ENCODE measurements around the gene AMN.

The AMN gene

GRCh38 chr14:102902086-102902485 is 20.4 kb upstream of the AMN start:
- Histone ChIP-seq H3K27ac (ENCODE audit: low read depth, low read length) (no peak overlapping the region), H3K36me3 (ENCODE audit: control insufficient read depth, insufficient read depth, low read length) (peaks cover 12% of the 10 kb centered on the region), H3K4me1 (ENCODE audit: control insufficient read depth, insufficient read depth, low read length) (no peaks in the 10 kb centered on the region), H3K27me3 (ENCODE audit: control insufficient read depth, insufficient read depth, low read length) (no peaks in the 10 kb centered on the region), H3K9ac (ENCODE audit: low read length) (no peak overlapping the region), H3K4me3 (ENCODE audit: low read length) (no peak overlapping the region)

GRCh38 chr14:102902523-102903247 is 19.8 kb upstream of the AMN start:
- Histone ChIP-seq H3K9ac (ENCODE audit: low read length) (no peak overlapping the region), H3K4me1 (ENCODE audit: control insufficient read depth, insufficient read depth, low read length) (no peaks in the 10 kb centered on the region), H3K36me3 (ENCODE audit: control insufficient read depth, insufficient read depth, low read length) (peaks cover 11% of the 10 kb centered on the region), H3K4me3 (ENCODE audit: low read length) (no peak overlapping the region), H3K27me3 (ENCODE audit: control insufficient read depth, insufficient read depth, low read length) (no peaks in the 10 kb centered on the region), H3K27ac (ENCODE audit: low read depth, low read length) (no peak overlapping the region)

GRCh38 chr14:102903248-102903888 is 19.1 kb upstream of the AMN start:
- H3K36me3 ChIP-seq (ENCODE audit: control insufficient read depth, insufficient read depth, low read length) = peaks cover 9% of the 10 kb centered on the region
- no peak overlapping the region for H3K4me3 ChIP-seq (ENCODE audit: low read length)
- no peak overlapping the region for H3K27ac ChIP-seq (ENCODE audit: low read depth, low read length)

GRCh38 chr14:102903889-102904512 is 18.5 kb upstream of the AMN start:
- Histone ChIP-seq H3K27me3 (ENCODE audit: control insufficient read depth, insufficient read depth, low read length) (no peaks in the 10 kb centered on the region), H3K4me1 (ENCODE audit: control insufficient read depth, insufficient read depth, low read length) (no peaks in the 10 kb centered on the region), H3K4me3 (ENCODE audit: low read length) (no peak overlapping the region), H3K9ac (ENCODE audit: low read length) (no peak overlapping the region), H3K27ac (ENCODE audit: low read depth, low read length) (no peak overlapping the region), H3K36me3 (ENCODE audit: control insufficient read depth, insufficient read depth, low read length) (peaks cover 8% of the 10 kb centered on the region)

More at GRCh38 chr14:102903248-102903888, 19.1 kb upstream of the AMN start:
- H3K27me3 ChIP-seq (ENCODE audit: control insufficient read depth, insufficient read depth, low read length) = no peaks in the 10 kb centered on the region
- H3K4me1 ChIP-seq (ENCODE audit: control insufficient read depth, insufficient read depth, low read length) = no peaks in the 10 kb centered on the region
- H3K9ac ChIP-seq (ENCODE audit: low read length) = no peak overlapping the region

- no peak overlapping the region for H3K4me3 ChIP-seq (ENCODE audit: low read length)
- H3K4me1 ChIP-seq (ENCODE audit: control insufficient read depth, insufficient read depth, low read length) = no peaks in the 10 kb centered on the region
- H3K9ac ChIP-seq (ENCODE audit: low read length) = no peak overlapping the region
- H3K36me3 ChIP-seq (ENCODE audit: control insufficient read depth, insufficient read depth, low read length) = peaks cover 6% of the 10 kb centered on the region
- H3K27me3 ChIP-seq (ENCODE audit: control insufficient read depth, insufficient read depth, low read length) = no peaks in the 10 kb centered on the region
- no peak overlapping the region for H3K27ac ChIP-seq (ENCODE audit: low read depth, low read length)
These were observed 17.1 kb upstream of the AMN start for GRCh38 chr14:102905116-102906108.

GRCh38 chr14:102906616-102907302 is 15.7 kb upstream of the AMN start:
- Histone ChIP-seq H3K27me3 (ENCODE audit: control insufficient read depth, insufficient read depth, low read length) (no peaks in the 10 kb centered on the region), H3K36me3 (ENCODE audit: control insufficient read depth, insufficient read depth, low read length) (peaks cover 6% of the 10 kb centered on the region), H3K27ac (ENCODE audit: low read depth, low read length) (no peak overlapping the region), H3K4me3 (ENCODE audit: low read length) (no peak overlapping the region), H3K9ac (ENCODE audit: low read length) (no peak overlapping the region), H3K4me1 (ENCODE audit: control insufficient read depth, insufficient read depth, low read length) (no peaks in the 10 kb centered on the region)

- Histone ChIP-seq H3K27ac (ENCODE audit: low read depth, low read length) (no peak overlapping the region), H3K27me3 (ENCODE audit: control insufficient read depth, insufficient read depth, low read length) (no peaks in the 10 kb centered on the region)
These were observed 15.1 kb upstream of the AMN start for GRCh38 chr14:102907303-102907844.

GRCh38 chr14:102907980-102908730 is 14.3 kb upstream of the AMN start:
- H3K4me3 ChIP-seq (ENCODE audit: low read length) = no peak overlapping the region
- H3K9ac ChIP-seq (ENCODE audit: low read length) = no peak overlapping the region
- H3K27ac ChIP-seq (ENCODE audit: low read depth, low read length) = no peak overlapping the region
- no peaks in the 10 kb centered on the region for H3K4me1 ChIP-seq (ENCODE audit: control insufficient read depth, insufficient read depth, low read length)
- H3K36me3 ChIP-seq (ENCODE audit: control insufficient read depth, insufficient read depth, low read length) = peaks cover 6% of the 10 kb centered on the region
- H3K27me3 ChIP-seq (ENCODE audit: control insufficient read depth, insufficient read depth, low read length) = no peaks in the 10 kb centered on the region

More at GRCh38 chr14:102907303-102907844, 15.1 kb upstream of the AMN start:
- no peak overlapping the region for H3K4me3 ChIP-seq (ENCODE audit: low read length)
- H3K36me3 ChIP-seq (ENCODE audit: control insufficient read depth, insufficient read depth, low read length) = peaks cover 6% of the 10 kb centered on the region
- H3K9ac ChIP-seq (ENCODE audit: low read length) = no peak overlapping the region
- no peaks in the 10 kb centered on the region for H3K4me1 ChIP-seq (ENCODE audit: control insufficient read depth, insufficient read depth, low read length)

- H3K4me3 ChIP-seq (ENCODE audit: low read length) = no peak overlapping the region
- H3K27me3 ChIP-seq (ENCODE audit: control insufficient read depth, insufficient read depth, low read length) = no peaks in the 10 kb centered on the region
- H3K4me1 ChIP-seq (ENCODE audit: control insufficient read depth, insufficient read depth, low read length) = no peaks in the 10 kb centered on the region
- H3K36me3 ChIP-seq (ENCODE audit: control insufficient read depth, insufficient read depth, low read length) = peaks cover 6% of the 10 kb centered on the region
- no peak overlapping the region for H3K27ac ChIP-seq (ENCODE audit: low read depth, low read length)
- H3K9ac ChIP-seq (ENCODE audit: low read length) = no peak overlapping the region
These were observed 13.6 kb upstream of the AMN start for GRCh38 chr14:102908766-102909455.

GRCh38 chr14:102909462-102909861 is 13.0 kb upstream of the AMN start:
- Histone ChIP-seq H3K27me3 (ENCODE audit: control insufficient read depth, insufficient read depth, low read length) (no peaks in the 10 kb centered on the region), H3K4me3 (ENCODE audit: low read length) (no peak overlapping the region), H3K4me1 (ENCODE audit: control insufficient read depth, insufficient read depth, low read length) (no peaks in the 10 kb centered on the region), H3K36me3 (ENCODE audit: control insufficient read depth, insufficient read depth, low read length) (peaks cover 6% of the 10 kb centered on the region), H3K9ac (ENCODE audit: low read length) (no peak overlapping the region), H3K27ac (ENCODE audit: low read depth, low read length) (no peak overlapping the region)
